GM18858 (cell line): ENCODE data around the gene APIP.

Experiments
- ATAC-seq: cut with Tn5 transposase; IDR thresholded peaks from one replicate; pipeline ENCODE4 v1.9.1; 2021; ENCODE audit not compliant: unreplicated experiment

Gene APIP, protein sequence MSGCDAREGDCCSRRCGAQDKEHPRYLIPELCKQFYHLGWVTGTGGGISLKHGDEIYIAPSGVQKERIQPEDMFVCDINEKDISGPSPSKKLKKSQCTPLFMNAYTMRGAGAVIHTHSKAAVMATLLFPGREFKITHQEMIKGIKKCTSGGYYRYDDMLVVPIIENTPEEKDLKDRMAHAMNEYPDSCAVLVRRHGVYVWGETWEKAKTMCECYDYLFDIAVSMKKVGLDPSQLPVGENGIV

DNA sequence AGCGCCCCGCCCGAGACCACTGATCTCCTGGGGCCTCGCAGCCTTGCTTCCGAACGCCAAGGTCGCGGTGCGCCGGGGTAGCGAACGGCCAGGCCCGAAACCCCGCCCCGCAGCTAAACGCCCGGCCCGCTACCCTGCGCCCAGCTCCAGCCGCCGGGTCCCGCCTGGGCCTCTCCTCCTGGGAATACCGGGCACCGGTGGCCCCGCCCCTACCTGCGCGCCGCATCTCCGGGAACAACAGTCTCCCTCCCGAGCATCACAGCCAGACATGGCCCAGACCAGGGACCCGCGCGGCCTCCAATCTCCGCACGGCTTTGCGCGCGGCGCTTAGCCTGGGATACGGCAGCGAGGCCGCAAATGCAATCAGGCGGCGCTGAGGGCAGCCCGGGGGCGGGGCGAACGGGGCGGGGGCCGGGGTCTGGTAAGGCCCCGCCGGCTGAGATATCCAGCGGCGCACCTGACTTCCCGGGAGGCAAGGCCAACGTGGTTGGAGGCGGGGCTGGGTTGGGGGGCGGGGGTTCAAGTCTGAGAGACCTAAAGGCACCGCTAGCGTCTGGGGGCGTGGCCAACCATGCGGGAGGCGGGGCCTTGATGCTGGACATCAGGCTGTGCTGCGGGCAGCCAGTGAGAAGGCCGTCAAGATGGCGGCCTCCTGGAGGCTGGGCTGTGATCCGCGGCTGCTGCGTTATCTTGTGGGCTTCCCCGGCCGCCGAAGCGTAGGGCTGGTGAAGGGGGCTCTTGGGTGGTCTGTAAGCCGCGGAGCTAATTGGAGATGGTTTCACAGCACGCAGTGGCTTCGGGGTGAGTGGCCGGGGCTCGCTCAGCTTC, at the start of gene APIP, which contains the start of gene PDHX:
Gene APIP, minus strand, starts transcription at position 365 of the 828 bp plus-strand sequence. Its CDS starts 95 bp downstream, at position 270.
Gene PDHX, plus strand, starts transcription at position 604 of the 828 bp plus-strand sequence. Its CDS starts 38 bp downstream, at position 642.
- ATAC-seq = peak; percentile 84

DNA sequence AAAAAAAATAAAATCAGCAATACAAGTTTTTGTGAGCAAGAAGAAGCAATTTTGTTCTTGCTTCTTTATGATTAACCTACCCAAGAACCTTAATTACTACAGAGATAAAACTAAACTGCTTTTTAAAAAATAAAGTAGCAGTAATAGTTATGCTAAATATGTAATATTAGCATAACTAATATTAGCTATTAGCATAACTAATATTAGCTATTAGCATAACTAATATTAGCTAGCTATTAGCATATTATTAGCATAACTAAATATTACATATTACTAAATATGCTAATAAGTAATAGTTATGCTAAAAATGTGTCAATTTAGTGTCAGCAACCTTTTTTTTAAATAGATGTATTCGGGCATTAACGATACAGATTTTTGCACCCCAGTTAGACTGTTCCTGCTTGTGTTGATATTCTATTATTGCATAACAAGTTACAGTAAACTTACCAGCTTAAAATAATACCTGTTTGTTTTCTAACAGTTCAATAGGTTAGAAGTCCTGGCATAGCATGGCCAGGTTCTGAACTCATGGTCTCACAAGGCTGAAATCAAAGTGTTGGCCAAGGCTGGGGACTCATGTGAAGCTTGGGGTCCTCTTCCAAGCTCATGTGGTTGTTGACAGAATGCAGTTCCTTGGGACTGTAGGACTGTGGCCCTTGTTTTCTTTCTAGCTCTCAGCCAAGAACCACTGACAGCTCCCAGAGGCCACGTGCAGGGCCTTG, 48.6 kb upstream of the APIP start:
- ATAC-seq = no peak

DNA sequence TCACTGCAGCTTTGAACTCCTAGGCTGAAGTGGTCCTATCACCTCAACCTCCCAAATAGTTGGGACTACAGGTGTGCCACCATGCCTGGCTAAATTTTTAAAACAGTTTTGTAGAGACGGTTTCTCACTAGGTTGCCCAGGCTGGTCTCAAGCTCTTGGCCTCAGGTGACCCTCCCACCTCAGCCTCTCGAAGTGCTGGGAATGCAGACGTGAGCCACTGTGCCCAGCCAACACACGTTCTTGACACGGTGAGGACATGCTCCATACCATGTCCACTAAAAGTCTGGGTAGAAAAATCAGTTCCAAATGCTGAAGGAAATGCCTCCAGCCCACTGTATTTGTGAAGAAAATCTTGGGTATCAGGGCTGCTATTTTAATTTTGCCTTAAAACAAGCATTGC, 47.2 kb upstream of the APIP start:
- ATAC-seq = no peak

DNA sequence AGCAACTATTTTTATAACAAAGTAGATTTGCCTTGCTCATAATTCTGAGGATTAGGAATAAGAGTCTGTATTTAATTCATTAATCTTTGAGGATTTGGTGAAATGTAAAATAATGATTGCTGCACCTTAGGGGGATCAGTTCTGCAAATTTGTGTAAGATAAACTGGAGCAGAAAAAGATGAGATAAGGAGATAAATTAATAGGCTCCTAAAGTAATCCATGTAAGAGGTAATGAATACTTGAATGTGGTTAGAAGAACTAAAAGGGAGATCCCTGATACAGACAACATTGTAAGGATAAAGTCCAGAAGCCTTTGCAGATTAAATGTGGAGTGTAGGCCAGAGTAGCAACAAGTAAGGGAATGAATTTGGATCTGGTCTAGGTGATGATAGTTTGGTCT, 45.9 kb upstream of the APIP start:
- ATAC-seq = no peak

DNA sequence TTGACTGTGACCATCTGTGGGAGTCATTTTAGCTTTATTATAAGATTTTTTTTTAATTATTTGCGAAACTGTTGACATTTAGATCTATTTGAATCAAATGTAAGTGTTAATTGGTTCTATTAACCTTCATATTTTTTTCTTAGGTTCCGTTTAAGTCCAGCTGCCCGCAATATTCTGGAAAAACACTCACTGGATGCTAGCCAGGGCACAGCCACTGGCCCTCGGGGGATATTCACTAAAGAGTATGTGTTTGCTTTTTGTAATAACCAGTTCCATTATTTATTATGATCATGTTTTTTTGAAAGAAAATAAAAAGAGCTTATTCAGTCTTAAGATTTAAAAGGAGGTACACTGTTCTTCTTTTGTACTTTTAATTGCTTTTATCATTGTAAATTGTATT, 44.1 kb upstream of the APIP start:
- no peak for ATAC-seq

DNA sequence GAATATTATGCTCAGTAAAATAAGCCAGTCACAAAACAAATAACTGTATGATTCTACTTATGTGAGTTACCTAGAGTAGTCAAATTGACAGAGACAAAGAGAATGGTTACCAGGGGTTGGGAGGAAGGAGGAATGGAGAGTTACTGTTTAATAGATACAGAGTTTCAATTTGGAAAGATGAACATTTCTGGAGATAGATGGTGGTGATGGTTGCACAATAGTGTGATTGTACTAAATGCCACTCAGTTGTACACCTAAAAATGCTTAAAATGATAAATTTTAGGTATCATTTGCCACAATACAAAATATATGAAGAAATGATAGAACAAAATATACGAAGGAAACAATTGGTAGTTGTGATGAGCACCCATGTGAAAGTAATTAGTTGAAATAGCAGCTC, 43.6 kb upstream of the APIP start:
- ATAC-seq = no peak

DNA sequence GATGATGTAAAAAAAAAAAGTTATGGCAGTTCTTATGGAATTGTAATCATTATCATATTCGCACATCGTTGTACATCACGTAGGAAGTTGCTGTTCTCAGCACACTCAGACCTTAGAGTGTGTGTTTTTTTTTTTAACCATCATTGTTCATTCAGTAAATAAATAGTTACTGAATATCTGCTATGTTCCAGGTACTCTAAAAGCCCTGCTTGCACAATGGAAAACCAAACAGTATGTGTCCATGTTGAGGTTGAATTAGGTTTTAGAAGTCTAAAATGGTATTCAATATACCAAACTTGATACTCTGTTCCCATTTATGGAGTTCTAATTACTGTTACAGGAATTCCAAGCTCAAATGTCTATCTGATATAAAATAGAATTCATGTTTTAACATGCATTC, 41.4 kb upstream of the APIP start:
- no peak for ATAC-seq

DNA sequence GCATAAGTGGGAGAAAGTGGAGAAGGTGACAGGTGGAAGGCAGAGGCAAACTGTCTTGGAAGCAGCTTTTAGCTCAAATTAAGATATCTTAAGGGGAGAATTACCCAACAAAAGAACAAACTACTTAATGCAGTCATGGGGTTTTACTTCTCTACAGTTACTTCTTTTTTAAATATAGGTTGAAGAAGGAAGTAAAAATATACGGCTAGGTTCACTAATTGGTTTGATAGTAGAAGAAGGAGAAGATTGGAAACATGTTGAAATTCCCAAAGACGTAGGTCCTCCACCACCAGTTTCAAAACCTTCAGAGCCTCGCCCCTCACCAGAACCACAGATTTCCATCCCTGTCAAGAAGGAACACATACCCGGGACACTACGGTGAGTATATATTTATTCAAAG, 41.0 kb upstream of the APIP start:
- ATAC-seq = no peak

DNA sequence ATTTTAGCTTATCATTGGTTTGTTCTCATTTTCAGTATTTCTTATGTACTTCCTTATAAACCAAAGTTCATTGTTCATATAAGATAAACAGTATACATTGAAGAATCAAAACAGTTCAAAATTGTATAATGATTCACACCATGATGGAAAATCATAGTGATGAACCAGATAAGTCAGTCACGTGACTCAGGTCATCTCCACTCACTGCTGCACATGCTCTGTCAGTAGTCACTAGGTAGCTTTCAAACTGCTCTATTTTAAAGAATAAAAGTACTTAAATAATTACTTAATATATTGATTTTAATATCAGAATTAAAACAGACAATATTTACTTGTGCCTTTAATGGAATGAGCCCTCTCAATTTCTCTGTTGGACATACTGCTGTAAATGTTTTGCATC, 37.8 kb upstream of the APIP start:
- ATAC-seq = no peak

DNA sequence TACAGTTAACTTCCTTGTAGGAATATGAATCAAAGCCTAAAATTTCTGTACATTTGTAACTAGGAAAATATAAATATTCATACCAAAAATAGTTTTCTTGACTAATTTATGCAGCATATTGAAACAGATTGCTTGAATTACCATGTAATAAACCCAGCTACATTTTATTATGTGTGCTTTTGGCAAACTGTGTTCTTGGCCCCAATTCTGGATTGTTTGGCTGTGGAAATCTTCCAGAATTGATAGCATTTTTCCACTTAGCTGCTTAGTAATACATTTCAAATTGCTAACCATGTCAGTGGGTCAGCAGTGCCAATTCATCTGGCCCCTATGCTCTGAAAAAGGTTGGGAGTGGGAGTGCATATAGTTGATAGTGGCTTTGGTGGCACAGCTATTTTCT, 32.5 kb upstream of the APIP start:
- ATAC-seq = no peak

DNA sequence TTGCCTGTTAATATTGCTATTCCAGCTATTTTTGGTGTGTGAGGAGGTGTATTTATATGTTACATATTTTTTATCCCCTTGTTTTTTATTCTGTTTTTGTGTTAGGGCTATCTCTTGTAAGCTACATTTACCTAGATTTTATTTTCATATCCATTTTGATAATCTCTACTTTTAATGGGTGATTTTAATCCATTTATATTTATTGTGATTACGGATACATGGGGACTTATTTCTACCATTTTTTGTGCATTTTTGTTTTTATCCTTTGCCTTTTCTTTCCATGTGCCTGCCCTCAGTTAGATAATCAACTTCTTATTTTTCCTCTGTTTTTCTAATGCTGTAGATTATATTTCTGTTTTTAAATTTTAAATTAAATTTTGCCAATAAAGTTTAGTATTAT, 28.5 kb upstream of the APIP start:
- no peak for ATAC-seq

DNA sequence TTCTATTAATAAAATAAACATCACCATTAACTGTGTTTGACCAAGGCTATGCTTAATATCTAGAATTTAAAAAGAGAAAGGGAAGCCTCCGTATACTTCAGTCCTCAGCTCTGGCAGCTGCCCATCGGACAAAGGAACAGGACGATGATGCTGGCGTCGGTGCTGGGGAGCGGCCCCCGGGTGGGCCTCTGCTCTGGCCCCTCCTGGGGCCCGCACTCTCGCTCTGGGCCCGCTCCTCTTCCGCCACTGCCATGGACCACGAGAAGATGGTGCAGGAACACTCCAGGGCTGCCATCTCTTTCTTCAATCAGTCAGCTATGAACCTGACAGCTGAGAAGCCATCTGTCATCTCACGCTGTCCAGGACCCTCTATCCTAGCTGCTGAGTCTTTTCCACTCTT, 25.5 kb upstream of the APIP start:
- no peak for ATAC-seq

DNA sequence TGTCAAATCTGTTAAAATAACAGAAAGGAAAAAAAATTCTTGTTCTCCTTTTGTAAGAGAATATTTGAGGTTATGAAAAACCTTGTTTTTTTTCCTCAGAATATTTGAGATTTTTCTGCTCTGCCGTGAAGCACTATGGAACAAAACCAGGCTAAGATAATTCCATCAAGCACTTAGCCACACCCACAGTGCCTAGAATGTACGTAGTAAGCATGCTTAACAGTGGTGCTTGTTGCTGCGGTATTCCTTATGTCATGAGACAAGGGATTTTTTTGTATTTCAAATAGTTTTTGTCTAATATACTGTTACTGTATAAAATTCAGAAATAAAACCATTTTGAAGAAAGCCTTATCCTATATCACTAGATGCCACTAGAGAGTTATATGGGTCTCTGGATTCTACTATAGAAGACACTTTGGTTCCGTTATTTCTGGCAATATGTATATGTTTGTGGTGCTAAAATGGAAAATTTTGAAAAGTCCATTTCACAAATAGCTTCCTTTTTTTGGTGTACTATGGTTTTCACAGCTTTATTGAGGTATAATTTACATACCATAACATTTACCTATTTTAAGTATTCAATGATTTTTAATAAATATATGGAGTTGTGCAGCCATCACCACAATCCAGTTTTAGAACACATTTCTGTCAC, 24.0 kb upstream of the APIP start:
- no peak for ATAC-seq

DNA sequence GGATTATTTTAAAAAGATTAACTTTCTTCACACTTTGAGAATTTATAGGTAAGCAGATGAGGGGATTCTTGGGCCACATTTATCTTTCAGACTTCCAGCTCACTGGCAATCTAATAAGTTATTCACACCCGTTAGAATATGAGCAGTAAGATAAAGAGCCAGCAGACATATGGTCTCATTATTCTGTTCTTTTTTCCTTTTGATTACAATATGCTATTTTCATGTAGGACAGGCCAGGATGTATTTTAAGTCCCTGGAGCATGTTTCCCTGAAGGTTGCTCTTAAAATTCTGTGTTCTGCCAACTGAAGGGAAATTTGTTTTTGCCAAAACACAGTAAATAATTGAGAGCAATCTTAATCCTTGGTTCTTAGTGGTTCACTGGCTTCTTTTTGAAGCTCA, 22.4 kb upstream of the APIP start:
- no peak for ATAC-seq

DNA sequence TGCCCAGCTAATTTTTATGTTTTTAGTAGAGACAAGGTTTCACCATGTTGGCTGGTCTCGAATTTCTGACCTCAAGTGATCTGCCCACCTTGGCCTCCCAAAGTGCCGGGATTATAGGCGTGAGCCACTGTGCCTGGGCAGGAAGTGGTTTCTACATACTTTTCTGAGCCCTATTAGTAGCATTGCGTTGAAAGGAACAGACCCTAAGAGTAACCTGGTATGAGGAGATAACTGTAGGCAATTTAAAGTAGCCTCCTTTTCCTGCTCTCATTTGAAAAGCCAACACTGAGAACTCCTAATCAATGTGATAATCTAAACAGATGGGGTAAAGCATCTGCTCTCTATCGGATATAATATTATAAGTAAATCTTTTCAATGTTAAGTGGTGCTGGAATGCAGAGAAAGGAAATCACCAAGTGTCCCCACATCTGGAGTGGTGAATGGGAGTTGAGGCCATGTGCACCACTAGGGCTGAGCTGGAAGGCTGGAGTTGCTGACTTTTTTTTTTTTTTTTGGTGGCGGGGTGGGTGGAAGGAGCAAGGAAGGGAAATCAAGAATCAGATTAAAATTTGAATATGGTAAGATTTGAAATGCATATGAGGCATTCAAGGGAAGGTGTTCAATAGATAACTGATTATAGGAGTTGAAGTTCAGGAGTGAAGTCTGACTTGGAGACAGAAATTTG, 20.9 kb upstream of the APIP start:
- no peak for ATAC-seq

DNA sequence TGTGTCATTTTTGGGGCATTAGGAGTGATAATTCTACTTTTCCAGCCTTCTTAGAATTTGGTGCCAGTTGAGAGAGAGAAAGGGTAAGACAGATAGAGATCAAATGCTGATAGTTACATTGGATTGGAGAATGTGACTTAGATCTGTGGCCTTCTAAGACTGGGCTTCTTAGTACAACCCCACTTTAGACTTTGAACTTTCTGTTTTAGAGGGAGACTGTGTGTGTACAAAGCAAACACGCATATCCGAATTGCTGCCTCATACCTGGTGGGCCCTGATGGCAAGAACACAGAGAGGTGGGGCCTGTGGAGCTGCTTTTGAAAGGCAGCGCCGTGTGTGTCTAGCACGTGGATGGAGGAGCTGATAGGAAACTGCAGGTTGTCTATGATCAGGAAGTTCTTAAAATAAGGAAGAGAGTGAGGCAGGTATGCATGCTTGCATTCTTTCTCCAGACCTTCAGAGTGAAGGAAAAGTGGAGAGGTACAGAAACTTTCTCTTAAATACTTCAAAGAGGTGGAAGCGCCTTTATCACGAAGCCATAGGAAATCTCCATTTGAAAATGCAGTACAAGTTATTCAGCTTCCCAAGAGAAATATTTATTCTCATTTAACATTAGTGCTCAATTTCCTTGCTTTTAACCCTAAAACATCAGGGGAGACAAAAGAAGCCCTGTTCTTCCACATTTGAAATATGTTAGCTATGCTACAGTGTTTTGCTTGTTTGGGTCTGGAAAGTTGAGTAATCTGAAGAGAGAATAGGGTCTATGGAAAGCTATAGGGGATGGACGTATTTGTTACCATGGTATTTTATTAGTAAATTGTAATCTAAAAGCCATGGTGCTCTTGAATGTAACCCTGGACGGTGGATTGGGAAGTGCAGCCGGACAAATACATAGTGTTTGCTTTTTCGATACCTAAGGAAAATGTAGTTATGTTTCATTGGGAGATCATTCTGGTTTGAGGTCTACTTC, 13.9 kb upstream of the APIP start:
- no peak for ATAC-seq

DNA sequence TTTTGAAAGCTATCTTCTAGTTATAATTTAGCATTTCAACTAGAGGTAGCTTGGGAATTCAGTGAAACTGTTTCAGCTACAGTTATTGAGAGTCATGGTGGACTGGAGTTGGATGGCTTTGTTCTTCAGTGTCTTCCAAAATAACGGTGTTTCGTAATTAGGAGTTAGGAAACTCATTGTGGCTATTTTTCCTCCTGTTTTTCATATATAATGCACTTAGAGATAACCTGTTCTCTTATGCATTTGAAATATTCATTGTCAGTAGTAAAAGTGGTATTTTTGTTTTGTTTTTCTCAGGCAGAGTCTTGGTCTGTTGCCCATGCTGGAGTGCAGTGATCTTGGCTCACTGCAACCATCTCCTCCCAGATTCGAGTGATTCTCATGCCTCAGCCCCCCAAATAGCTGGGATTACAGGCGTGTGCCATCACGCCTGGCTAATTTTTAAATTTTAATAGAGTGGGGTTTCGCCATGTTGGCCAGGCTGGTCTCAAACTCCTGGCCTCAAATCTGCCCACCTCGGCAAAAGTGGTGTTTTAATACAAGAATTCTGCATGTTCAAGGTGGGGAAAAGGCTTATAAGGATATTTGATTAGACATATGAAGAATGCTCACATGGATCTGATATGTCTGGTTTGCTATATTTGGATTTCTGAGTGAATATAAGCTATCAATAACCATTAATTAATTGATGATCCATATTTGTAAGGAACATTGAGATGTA, 12.9 kb upstream of the APIP start:
- ATAC-seq = no peak

DNA sequence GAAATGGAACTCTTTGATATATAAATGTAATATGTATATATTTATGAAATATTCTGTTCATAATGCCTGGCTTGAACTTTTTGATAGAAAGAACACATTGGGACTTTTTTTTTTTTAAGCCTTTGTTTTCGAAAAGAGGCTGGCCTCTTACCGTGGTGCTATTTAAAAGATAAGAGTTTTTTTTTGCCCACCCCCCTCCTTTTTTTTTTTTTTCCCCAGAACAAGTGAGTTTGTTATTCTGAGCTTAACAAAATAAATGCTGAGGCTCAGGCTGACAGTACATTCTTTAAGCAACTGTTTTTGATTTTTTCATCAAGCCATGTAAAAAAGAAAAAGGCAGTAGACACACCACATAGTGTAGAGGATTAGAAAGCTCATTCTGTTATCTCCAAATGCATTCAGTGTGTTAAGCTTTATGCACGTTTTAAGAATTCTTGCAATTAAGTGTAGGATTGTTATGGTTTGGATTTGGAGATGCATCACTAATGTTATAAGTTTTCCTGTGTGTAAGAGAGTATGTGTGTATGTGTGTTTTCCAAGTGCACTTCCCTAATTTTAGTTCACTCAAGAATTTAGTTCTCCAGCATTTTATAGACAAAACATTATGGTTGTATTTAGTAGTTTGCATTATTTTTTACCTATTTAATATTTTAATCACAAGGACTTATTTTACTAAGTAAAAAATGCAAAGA, 12.2 kb upstream of the APIP start:
- ATAC-seq = no peak

DNA sequence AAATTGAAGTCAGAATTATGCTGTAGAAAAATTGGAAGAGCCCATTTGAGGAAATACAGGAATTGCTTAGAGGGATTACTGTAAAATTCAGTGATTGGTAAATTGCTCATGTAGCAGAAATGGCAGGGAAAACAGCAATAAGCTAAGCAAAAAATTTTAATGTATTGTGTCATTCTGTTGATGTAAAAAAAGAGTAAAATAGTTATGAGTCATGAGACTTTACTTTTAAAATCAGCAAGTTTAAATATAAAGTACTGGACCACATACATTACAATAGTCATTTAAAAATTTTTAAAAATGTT, 10.6 kb upstream of the APIP start:
- ATAC-seq = no peak
